Astrocyte (in vitro differentiated cells and primary cell): Measurements from ENCODE around the gene MGMT.

ENCODE experiments used
- CTCF ChIP-seq: IDR thresholded peaks from 2 replicates; pipeline ENCODE4 v1.5.1; 2011; ENCODE audit warnings: low read depth, mild to moderate bottlenecking, inconsistent platforms, low read length, moderate library complexity; ENCODE audit not compliant: insufficient read depth
- EZH2 ChIP-seq: IDR thresholded peaks from 2 replicates; pipeline ENCODE4 v1.6.1; 2012; ENCODE audit warnings: mild to moderate bottlenecking, low read length, inconsistent platforms; ENCODE audit not compliant: insufficient read depth

- TF ChIP-seq CTCF (no peak), EZH2 (no peak)
Measured at GRCh38 chr10:129779126-129780111, 312.4 kb downstream of the MGMT start.
